Spleen (tissue), 7 donors: ENCODE data around the gene CPAMD8.

Experiments used
- POLR2A ChIP-seq, 3 donors: fragments of 450-650 bp; IDR thresholded peaks; one replicate each; pipeline ENCODE4 v1.5.1; 2017; ENCODE audit warnings: antibody characterized with exemption in 3 of 3, mild to moderate bottlenecking in 1 of 3
- TF ChIP-seq, protein P1 (sequence below), 11 experiments: fragments of 200-600 bp in 7 of 11; fragments of 450-650 bp in 4 of 11; sonication (generic) in 4 of 11; IDR thresholded peaks in 8 of 11; conservative IDR thresholded peaks in 3 of 11; 1 replicate in 7 of 11; 2 replicates in 4 of 11; pipeline versions ENCODE4 v1.4.0 to v1.8.0; 2016 to 2021; ENCODE audit warnings: antibody characterized with exemption in 11 of 11, inconsistent platforms in 4 of 11, mild to moderate bottlenecking in 1 of 11
- donor health status: DM: no; HTN: no; CAD: no; lungs with moderate emphysema.
- donor health status: DM: no; HTN: no; CAD: no.
- donor health status: DM: no; HTN: no; CAD: no.

- TF ChIP-seq, protein P1, sequence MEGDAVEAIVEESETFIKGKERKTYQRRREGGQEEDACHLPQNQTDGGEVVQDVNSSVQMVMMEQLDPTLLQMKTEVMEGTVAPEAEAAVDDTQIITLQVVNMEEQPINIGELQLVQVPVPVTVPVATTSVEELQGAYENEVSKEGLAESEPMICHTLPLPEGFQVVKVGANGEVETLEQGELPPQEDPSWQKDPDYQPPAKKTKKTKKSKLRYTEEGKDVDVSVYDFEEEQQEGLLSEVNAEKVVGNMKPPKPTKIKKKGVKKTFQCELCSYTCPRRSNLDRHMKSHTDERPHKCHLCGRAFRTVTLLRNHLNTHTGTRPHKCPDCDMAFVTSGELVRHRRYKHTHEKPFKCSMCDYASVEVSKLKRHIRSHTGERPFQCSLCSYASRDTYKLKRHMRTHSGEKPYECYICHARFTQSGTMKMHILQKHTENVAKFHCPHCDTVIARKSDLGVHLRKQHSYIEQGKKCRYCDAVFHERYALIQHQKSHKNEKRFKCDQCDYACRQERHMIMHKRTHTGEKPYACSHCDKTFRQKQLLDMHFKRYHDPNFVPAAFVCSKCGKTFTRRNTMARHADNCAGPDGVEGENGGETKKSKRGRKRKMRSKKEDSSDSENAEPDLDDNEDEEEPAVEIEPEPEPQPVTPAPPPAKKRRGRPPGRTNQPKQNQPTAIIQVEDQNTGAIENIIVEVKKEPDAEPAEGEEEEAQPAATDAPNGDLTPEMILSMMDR (IDR thresholded peaks at IDR 0.05 in 8 of 11, conservative IDR thresholded peaks at IDR 0.05 in 3 of 11): no peak
- no peak for TF ChIP-seq POLR2A (IDR thresholded peaks at IDR 0.05)
Observed at GRCh38 chr19:16846901-16847300, 179.7 kb downstream of the CPAMD8 start.
